ENCODE results near the gene DENND4A.
A peak's percentile ranks its signal among the peaks of the same experiment; 100 is the strongest.

Gene DENND4A

DNA sequence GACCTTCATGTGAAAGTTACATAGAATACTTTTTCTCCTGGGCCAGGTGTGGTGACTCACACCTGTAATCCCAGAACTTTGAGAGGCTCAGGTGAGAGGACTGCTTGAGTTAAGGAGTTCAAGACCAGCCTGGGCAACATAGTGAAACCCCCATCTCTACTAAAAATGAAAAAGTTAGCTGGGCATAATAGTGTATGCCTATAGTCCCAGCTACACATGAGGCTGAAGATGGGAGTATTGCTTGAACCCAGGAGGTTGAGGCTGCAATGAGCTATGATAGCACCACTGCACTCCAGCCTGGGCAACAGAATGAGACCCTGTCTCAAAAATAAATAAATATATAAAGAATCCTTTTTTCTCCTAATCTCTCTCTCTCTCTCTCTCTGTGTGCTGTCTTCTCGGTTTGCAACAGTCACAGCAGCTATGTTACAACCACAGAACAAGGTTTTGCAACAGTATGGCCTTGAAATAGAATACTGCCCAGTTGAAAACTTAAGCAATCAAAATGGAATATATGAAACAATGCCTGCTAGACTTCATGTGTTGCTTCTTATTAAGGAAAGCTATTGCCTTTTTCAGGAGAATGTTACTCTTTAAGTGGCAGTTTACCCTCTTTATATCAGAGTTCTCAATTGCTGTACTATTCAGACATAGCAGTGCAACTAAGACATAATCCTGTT is 12.3 kb upstream of the DENND4A start:
- Mint-ChIP-seq H3K4me3 (no peak overlapping the region), H3K4me1 (peaks cover 31% of the 10 kb centered on the region), H3K27ac (peak overlapping the region; percentile 69), H3K27me3 (no peaks in the 10 kb centered on the region), H3K36me3 (no peaks in the 10 kb centered on the region), H3K9me3 (no peaks in the 10 kb centered on the region)

DNA sequence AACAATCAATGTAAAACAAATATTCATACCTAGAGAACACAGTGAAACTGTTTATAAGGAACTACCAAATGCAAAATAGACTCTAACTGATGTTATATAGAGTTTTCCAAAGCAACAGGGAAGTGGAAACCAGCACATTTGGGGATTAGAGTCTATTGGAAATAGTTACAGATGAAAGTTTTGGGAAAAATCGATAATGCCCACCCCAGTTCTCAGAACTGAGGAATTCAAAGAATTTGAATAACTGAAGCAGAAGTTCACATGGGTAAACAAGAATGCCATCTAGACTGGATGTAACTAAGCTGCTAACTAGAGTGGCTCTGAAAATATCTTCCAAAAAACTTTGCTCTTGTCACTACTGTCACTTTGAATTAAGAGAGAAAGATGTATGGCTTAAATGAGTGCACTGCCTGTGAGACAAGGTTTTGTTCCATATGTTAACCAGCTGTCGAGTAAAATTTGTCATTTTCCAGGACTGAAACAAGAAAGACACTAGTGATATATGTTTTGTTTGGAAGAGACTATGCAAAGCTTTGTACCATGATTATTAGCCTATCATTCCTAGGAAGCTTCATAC is 9.2 kb upstream of the DENND4A start:
- Mint-ChIP-seq H3K4me1 (peaks cover 28% of the 10 kb centered on the region), H3K4me3 (no peak overlapping the region), H3K9me3 (no peaks in the 10 kb centered on the region), H3K36me3 (no peaks in the 10 kb centered on the region), H3K27me3 (no peaks in the 10 kb centered on the region), H3K27ac (no peak overlapping the region)

GRCh38 chr15:65796610-65797078 is 4.6 kb upstream of the DENND4A start:
- Mint-ChIP-seq H3K9me3 (no peaks in the 10 kb centered on the region), H3K27me3 (no peaks in the 10 kb centered on the region), H3K27ac (no peak overlapping the region), H3K36me3 (no peaks in the 10 kb centered on the region), H3K4me3 (no peak overlapping the region), H3K4me1 (peaks cover 28% of the 10 kb centered on the region)

DNA sequence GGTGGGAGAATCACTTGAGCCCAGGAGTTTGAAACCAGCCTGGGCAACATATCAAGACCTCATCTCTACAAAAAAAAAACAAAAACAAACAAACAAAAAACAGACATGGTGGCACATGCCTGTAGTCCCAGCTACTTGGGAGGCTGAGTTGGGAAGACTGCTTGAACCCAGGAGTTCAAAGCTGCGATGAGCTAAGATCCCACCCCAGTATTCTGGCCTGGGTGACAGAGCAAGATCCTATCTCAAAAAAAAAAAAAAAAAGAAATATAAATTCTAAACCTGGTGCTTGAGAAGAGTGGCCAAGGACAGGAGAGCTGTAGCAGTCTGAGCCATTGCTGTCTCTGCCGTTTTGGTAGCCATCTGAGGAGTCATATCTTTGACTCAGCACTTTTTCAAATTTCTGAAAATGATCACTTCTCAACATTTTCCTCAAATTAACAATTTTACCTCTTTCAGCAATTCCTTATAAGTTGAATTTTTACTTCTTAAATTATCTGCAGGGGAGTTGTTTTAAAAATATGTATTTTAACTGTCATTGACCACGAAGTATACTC is 3.6 kb upstream of the DENND4A start:
- H3K36me3 Mint-ChIP-seq, result no peaks in the 10 kb centered on the region
- H3K4me3 Mint-ChIP-seq, result no peak overlapping the region
- H3K4me1 Mint-ChIP-seq, result peaks cover 28% of the 10 kb centered on the region
- no peaks in the 10 kb centered on the region for H3K9me3 Mint-ChIP-seq
- H3K27me3 Mint-ChIP-seq, result no peaks in the 10 kb centered on the region
- H3K27ac Mint-ChIP-seq, result no peak overlapping the region

DNA sequence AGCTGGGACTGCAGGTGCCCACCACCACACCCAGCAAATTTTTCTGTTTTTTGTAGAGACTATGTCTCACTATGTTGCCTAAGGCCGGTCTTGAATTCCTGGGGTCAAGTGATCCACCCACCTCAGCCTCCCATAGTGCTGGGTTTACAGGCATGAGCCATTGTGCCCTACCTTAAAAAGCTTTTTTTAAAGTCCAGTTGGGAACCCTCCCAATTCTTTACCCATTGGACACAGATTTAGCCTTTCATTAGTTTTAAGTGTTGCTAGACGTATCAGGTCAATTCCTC is 1.7 kb upstream of the DENND4A start:
- no peaks in the 10 kb centered on the region for H3K9me3 Mint-ChIP-seq
- H3K27ac Mint-ChIP-seq, result peak overlapping the region; percentile 51
- H3K36me3 Mint-ChIP-seq, result no peaks in the 10 kb centered on the region
- H3K4me3 Mint-ChIP-seq, result peak overlapping the region; percentile 59
- no peaks in the 10 kb centered on the region for H3K27me3 Mint-ChIP-seq
- H3K4me1 Mint-ChIP-seq, result peaks cover 43% of the 10 kb centered on the region

GRCh38 chr15:65792988-65793817 is 1.1 kb upstream of the DENND4A start:
- H3K4me3 Mint-ChIP-seq, result peak overlapping the region; percentile 98
- H3K4me1 Mint-ChIP-seq, result peaks cover 46% of the 10 kb centered on the region
- H3K9me3 Mint-ChIP-seq, result no peaks in the 10 kb centered on the region
- no peaks in the 10 kb centered on the region for H3K27me3 Mint-ChIP-seq
- H3K27ac Mint-ChIP-seq, result peak overlapping the region; percentile 100
- H3K36me3 Mint-ChIP-seq, result no peaks in the 10 kb centered on the region

GRCh38 chr15:65791335-65792137 is 557 bp downstream of the DENND4A start:
- Mint-ChIP-seq H3K4me3 (peak overlapping the region; percentile 98), H3K9me3 (no peaks in the 10 kb centered on the region), H3K27me3 (no peaks in the 10 kb centered on the region), H3K4me1 (peaks cover 56% of the 10 kb centered on the region), H3K27ac (peak overlapping the region; percentile 92), H3K36me3 (no peaks in the 10 kb centered on the region)

DNA sequence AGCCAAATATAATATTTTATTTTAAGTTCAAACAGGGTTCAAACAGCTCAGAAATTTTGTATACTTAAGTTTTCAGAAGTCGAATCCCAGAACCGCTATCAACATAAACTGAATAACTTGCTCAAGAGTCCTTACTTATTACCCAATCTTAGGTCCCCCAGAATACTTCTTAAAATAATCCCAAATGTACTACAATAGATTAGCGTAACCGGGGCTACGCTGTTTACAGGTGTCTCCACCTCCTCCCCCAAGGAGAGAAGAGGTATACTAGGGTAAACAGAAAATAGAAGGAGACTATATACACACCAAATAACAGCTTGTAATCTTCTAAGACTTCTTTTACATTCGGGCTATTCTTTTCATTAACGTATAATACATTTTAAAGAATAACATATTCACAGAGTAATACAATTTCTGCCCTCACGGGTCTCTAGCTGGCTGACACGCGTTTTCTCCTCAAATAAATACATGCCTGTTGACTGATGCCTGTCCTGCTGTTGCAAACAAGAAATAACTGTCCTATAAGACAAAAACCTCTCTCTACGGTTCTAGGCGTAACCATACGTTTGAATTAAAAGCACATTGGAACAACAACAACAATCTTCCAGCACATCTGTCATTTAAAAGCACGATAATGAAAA is 1.3 kb downstream of the DENND4A start:
- Mint-ChIP-seq H3K27me3 (no peaks in the 10 kb centered on the region), H3K9me3 (no peaks in the 10 kb centered on the region), H3K4me1 (peaks cover 55% of the 10 kb centered on the region), H3K36me3 (no peaks in the 10 kb centered on the region), H3K4me3 (peak overlapping the region; percentile 91), H3K27ac (peak overlapping the region; percentile 92)

DNA sequence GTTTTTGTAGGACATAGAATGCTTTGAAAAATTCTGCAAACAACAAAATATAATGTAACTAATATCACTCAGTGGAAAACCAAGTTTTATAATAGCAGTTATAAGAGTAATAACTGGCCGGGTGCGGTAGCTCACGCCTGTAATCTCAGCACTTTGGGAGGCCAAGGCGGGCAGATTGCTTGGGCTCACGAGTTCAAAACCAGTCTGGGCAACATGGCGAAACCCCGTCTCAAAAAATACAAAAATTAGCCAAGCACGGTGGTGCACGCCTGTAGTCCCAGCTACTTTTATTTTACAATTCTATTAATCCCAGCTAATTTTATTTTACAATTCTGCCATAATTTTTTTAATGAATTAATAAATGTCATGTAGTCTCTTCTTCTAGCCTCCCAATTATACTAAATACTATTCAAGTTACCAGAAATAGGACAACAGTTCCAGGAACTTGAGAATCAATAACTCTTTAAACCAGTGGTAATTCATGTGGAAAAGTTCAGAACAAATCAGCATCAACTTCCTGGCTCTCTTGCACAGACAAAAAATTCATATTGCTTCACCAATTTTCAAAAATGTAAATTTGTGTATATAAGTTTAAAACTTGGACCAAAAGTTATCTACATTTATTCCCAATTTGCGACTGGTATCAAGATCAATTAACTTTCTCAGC is 2.2 kb downstream of the DENND4A start:
- Mint-ChIP-seq H3K27ac (peak overlapping the region; percentile 82), H3K36me3 (no peaks in the 10 kb centered on the region), H3K9me3 (no peaks in the 10 kb centered on the region), H3K4me3 (peak overlapping the region; percentile 91), H3K27me3 (no peaks in the 10 kb centered on the region), H3K4me1 (peaks cover 54% of the 10 kb centered on the region)

DNA sequence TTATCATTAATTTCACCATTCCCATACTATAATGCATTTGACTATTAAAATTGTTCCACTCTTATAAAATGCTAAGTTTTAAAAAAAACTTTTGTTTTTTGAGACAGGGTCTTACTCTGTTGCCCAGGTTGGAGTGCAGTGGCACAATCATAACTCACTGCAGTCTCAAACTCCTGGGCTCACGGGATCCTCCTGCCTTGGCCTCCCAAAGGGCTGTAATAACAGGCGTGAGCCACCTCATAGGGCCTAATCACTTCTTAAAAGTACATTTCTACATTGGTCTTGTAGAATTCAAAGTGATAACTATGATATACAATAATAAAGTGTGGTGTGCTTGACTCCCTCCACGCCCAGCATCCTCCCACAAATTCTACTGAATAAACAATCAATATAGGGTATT is 3.0 kb downstream of the DENND4A start:
- Mint-ChIP-seq H3K27me3 (no peaks in the 10 kb centered on the region), H3K4me1 (peaks cover 54% of the 10 kb centered on the region), H3K9me3 (no peaks in the 10 kb centered on the region), H3K4me3 (peak overlapping the region; percentile 91), H3K27ac (peak overlapping the region; percentile 17), H3K36me3 (no peaks in the 10 kb centered on the region)

DNA sequence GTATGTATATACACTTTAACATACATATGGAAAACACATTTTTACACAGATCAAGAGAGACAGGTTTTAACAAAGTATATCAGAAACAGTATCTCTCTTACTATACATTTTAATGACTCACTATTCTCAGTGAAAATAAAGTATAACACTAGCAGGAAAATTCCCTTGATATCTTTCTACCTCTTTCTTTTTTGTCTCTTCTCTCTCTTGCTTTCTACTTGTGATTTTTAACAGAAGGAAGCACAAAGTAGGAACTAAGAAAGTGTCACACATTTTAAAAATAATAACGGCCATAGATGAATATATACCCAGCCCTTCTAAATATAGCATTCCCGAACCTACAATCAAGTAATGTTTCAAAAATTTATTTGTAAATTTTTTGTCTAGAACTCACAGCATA is 4.8 kb downstream of the DENND4A start:
- Mint-ChIP-seq H3K4me1 (peaks cover 45% of the 10 kb centered on the region), H3K36me3 (peaks cover 5% of the 10 kb centered on the region), H3K27ac (peak overlapping the region; percentile 83), H3K9me3 (no peaks in the 10 kb centered on the region), H3K27me3 (no peaks in the 10 kb centered on the region), H3K4me3 (peak overlapping the region; percentile 67)

DNA sequence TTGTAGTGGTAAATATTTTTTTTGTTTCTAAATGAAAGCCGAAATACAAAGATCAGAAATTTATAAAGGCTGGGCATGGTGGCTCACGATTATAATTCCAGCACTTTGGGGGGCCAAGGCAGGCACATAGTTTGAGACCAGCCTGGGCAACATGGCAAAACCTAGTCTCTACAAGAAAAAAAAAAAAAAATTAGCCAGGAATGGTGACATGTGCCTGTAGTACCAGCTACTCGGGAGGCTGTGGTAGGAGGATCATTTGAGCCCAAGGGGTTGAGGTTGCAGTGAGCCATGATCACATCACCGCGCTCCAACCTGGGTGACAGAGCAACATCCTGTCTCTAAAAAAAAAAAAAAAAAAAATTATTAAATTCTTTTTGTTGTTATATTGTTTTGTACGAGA is 6.9 kb downstream of the DENND4A start:
- Mint-ChIP-seq H3K4me3 (no peak overlapping the region), H3K27ac (no peak overlapping the region), H3K27me3 (no peaks in the 10 kb centered on the region), H3K4me1 (peaks cover 45% of the 10 kb centered on the region), H3K9me3 (no peaks in the 10 kb centered on the region), H3K36me3 (peaks cover 6% of the 10 kb centered on the region)

DNA sequence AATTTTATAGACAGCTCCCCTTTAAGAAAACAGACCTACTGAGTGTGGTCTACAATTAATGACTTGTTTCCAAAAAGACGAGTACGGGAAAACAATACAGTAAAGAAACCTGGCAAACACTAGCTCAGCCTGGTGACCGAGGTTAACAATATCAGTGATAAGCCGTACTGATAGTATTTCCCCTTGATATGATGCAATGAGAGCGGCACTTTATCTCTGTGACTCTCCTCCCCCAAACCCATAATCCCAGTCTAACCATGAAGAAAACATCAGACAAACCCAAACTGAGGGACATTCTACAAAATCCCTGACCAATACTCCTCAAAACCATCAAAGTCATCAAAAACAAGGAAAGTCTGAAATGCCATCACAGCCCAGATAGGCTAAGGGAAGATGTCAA is 8.2 kb downstream of the DENND4A start:
- peaks cover 35% of the 10 kb centered on the region for H3K4me1 Mint-ChIP-seq
- H3K9me3 Mint-ChIP-seq, result no peaks in the 10 kb centered on the region
- H3K36me3 Mint-ChIP-seq, result peaks cover 6% of the 10 kb centered on the region
- H3K4me3 Mint-ChIP-seq, result peak overlapping the region; percentile 63
- no peak overlapping the region for H3K27ac Mint-ChIP-seq
- no peaks in the 10 kb centered on the region for H3K27me3 Mint-ChIP-seq

- Mint-ChIP-seq H3K27ac (no peak overlapping the region), H3K4me1 (peaks cover 31% of the 10 kb centered on the region), H3K27me3 (no peaks in the 10 kb centered on the region), H3K36me3 (peaks cover 9% of the 10 kb centered on the region), H3K4me3 (no peak overlapping the region), H3K9me3 (no peaks in the 10 kb centered on the region)
Measured at GRCh38 chr15:65782096-65782495, 10.0 kb downstream of the DENND4A start.
